PC-3 (cell line): Measurements from ENCODE around the gene MAMDC4. TPM values are rescaled to one million over a fixed set of nuclear protein-coding genes. Genes with fewer than 3 reads are reported as not detected.

Experiments used
- ATAC-seq: fragments of 200-7000 bp; cut with Tn5 transposase; 2 replicates; pipeline ENCODE4 v1.9.1; 2020; ENCODE audit warnings: mild to moderate bottlenecking, moderate library complexity
- BruUV-seq: library from RNA; stranded (reverse); fragments of 400-500 nt; replicated peaks from 2 replicates; lab custom pipeline; 2021; lab: Mats Ljungman, UMichigan
- CTCF ChIA-PET: fragments of 300-600 bp; sonication (Branson Sonifier 250); formaldehyde crosslinking; loops from one replicate; lab custom pipeline; 2022; ENCODE audit warnings: antibody characterized with exemption; lab: Charles Lee
- POLR2A ChIA-PET: fragments of 300-600 bp; sonication (Branson Sonifier 250); formaldehyde crosslinking; loops from one replicate; lab custom pipeline; 2022; ENCODE audit warnings: antibody characterized with exemption; ENCODE audit not compliant: unreplicated experiment; lab: Charles Lee
- DNase-seq: peaks from one replicate; pipeline ENCODE4 v3.0.0-alpha.2; 2015
- H2AFZ ChIP-seq: fragments of 300-600 bp; sonication (generic); 2 replicates; pipeline ENCODE4 v1.6.0; 2016; ENCODE audit warnings: antibody characterized with exemption, low read length
- H3F3A ChIP-seq: fragments of 300-600 bp; sonication (generic); one replicate; pipeline ENCODE4 v1.6.0; 2017; ENCODE audit warnings: antibody characterized with exemption, low read length, control low read depth, mild to moderate bottlenecking; ENCODE audit not compliant: unreplicated experiment
- H3K27ac ChIP-seq: fragments of 300-600 bp; sonication (generic); 2 replicates; pipeline ENCODE4 v1.5.1; 2016; ENCODE audit warnings: mild to moderate bottlenecking, low read length
- H3K27me3 ChIP-seq: fragments of 300-600 bp; sonication (generic); 2 replicates; pipeline ENCODE4 v1.6.1; 2016; ENCODE audit warnings: low read length, mixed read lengths
- H3K36me3 ChIP-seq: fragments of 300-600 bp; sonication (generic); 2 replicates; pipeline ENCODE4 v1.6.1; 2016; ENCODE audit warnings: low read depth, mixed run types, low read length, mixed read lengths
- H3K4me1 ChIP-seq: fragments of 300-600 bp; sonication (generic); 2 replicates; pipeline ENCODE4 v1.5.1; 2016; ENCODE audit warnings: low read length; ENCODE audit not compliant: insufficient read depth
- H3K4me2 ChIP-seq: fragments of 300-600 bp; sonication (generic); 2 replicates; pipeline ENCODE4 v1.6.0; 2016; ENCODE audit warnings: low read length
- H3K4me3 ChIP-seq: fragments of 300-600 bp; sonication (generic); 2 replicates; pipeline ENCODE4 v1.5.1; 2016; ENCODE audit warnings: mild to moderate bottlenecking, low read length, mixed read lengths
- H3K79me2 ChIP-seq: fragments of 300-600 bp; sonication (generic); 2 replicates; pipeline ENCODE4 v1.6.1; 2017; ENCODE audit warnings: low read length, mixed read lengths
- H3K9ac ChIP-seq: fragments of 300-600 bp; sonication (generic); 2 replicates; pipeline ENCODE4 v1.6.0; 2016; ENCODE audit warnings: mild to moderate bottlenecking, low read length
- H3K9me2 ChIP-seq: fragments of 300-600 bp; sonication (generic); replicated peaks from 2 replicates; pipeline ENCODE4 v1.6.1; 2016; ENCODE audit warnings: mixed run types, low read length, mixed read lengths
- H3K9me3 ChIP-seq: fragments of 300-600 bp; sonication (generic); 2 replicates; pipeline ENCODE4 v1.6.1; 2016; ENCODE audit warnings: low read length, mixed read lengths
- H4K20me1 ChIP-seq: fragments of 300-600 bp; sonication (generic); 2 replicates; pipeline ENCODE4 v1.6.1; 2016; ENCODE audit warnings: low read length, mixed read lengths
- EZH2 ChIP-seq: fragments of 300-600 bp; sonication (generic); IDR thresholded peaks from one replicate; pipeline ENCODE4 v1.6.1; 2017; ENCODE audit warnings: antibody characterized with exemption, mild to moderate bottlenecking, low read length; ENCODE audit not compliant: unreplicated experiment
- EZH2phosphoT487 ChIP-seq: fragments of 300-600 bp; sonication (generic); IDR thresholded peaks from 2 replicates; pipeline ENCODE4 v1.6.1; 2018; ENCODE audit warnings: mild to moderate bottlenecking, antibody characterized with exemption, low read length, borderline replicate concordance
- intact Hi-C: fragments of 100-400 bp; cut with micrococcal nuclease; formaldehyde crosslinking; loops from 2 replicates; pipeline ENCODE4 v1.9.0; 2023
- total RNA-seq: library from RNA; depleted of rRNA; stranded (reverse); fragments of >200 nt; gene quantifications from 2 replicates; pipeline ENCODE4 v1.2.3, GENCODE V29; 2014
- TF ChIP-seq, protein P1 (sequence below): fragments of 300-600 bp; sonication (generic); conservative IDR thresholded peaks from 2 replicates; pipeline ENCODE4 v1.5.1; 2017; ENCODE audit warnings: antibody characterized with exemption, low read depth, mild to moderate bottlenecking, low read length

Gene MAMDC4
- total RNA-seq, 1 experiment from 2014 or later = 3.0 TPM

DNA sequence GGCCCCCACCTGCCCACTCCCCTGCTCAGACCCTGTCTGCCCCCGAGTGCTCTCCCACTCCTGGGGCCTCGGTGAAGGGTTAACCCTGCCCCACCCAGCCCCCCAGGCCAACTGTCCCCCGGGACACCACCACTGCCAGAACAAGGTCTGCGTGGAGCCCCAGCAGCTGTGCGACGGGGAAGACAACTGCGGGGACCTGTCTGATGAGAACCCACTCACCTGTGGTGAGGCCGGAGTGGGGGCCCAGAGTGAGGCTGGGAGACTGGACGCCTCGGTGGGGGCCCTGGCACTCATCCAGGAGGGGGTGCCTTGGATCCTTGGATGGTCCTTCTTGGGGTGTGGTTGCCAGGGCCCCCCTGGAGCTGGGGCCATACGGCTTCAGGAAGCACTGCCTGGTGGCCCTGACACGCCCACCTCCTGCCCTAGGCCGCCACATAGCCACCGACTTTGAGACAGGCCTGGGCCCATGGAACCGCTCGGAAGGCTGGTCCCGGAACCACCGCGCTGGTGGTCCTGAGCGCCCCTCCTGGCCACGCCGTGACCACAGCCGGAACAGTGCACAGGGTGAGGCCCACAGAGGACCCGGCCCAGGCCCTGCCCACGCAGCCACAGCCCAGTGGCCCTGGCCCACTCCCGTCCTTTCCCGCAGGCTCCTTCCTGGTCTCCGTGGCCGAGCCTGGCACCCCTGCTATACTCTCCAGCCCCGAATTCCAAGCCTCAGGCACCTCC lies 2.1 kb downstream of the MAMDC4 start:
- CTCF ChIA-PET = no interaction called here
- Histone ChIP-seq H4K20me1 (no peaks in the 10 kb centered on the region), H3K9me3 (no peaks in the 10 kb centered on the region), H3K36me3 (no peaks in the 10 kb centered on the region), H3K79me2 (no peaks in the 10 kb centered on the region), H3K27me3 (no peaks in the 10 kb centered on the region), H3K4me2 (no peak overlapping the region), H3F3A (no peaks in the 10 kb centered on the region), H3K9me2 (no peaks in the 10 kb centered on the region), H3K27ac (no peak overlapping the region), H2AFZ (no peak overlapping the region), H3K9ac (no peak overlapping the region), H3K4me3 (no peak overlapping the region), H3K4me1 (peaks cover 8% of the 10 kb centered on the region)
- TF ChIP-seq EZH2 (no peak), EZH2phosphoT487 (no peak)
- TF ChIP-seq, protein P1, sequence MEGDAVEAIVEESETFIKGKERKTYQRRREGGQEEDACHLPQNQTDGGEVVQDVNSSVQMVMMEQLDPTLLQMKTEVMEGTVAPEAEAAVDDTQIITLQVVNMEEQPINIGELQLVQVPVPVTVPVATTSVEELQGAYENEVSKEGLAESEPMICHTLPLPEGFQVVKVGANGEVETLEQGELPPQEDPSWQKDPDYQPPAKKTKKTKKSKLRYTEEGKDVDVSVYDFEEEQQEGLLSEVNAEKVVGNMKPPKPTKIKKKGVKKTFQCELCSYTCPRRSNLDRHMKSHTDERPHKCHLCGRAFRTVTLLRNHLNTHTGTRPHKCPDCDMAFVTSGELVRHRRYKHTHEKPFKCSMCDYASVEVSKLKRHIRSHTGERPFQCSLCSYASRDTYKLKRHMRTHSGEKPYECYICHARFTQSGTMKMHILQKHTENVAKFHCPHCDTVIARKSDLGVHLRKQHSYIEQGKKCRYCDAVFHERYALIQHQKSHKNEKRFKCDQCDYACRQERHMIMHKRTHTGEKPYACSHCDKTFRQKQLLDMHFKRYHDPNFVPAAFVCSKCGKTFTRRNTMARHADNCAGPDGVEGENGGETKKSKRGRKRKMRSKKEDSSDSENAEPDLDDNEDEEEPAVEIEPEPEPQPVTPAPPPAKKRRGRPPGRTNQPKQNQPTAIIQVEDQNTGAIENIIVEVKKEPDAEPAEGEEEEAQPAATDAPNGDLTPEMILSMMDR = no peak
- intact Hi-C loops = no loop called here
- BruUV-seq = no TSS peak
- POLR2A ChIA-PET = no interaction called here
- DNase-seq = no peak
- ATAC-seq = no peak

DNA sequence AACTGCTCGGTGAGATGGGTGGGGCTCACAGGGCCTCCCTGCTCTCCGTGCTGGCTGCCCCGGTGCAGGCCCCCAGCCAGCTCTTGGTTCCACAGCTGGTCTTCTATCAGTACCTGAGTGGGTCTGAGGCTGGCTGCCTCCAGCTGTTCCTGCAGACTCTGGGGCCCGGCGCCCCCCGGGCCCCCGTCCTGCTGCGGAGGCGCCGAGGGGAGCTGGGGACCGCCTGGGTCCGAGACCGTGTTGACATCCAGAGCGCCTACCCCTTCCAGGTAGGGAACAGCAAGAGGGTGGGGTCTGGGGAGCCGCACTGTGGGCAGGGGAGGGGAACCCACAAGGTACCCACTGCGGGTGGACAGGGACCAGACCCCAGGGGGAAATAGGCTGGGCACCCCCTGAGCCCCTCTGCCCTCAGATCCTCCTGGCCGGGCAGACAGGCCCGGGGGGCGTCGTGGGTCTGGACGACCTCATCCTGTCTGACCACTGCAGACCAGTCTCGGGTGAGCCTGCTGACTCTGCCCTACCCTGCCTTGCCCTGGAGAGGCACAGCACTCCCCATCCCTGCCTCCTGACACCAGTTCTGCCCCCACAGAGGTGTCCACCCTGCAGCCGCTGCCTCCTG lies 2.8 kb downstream of the MAMDC4 start:
- H3F3A ChIP-seq = no peaks in the 10 kb centered on the region
- H3K27me3 ChIP-seq = no peaks in the 10 kb centered on the region
- TF ChIP-seq EZH2 (no peak), EZH2phosphoT487 (no peak)
- TF ChIP-seq, protein P1 = no peak
- H3K9ac ChIP-seq = no peak overlapping the region
- ChIA-PET POLR2A (no interaction called here), CTCF (interaction anchor here (0.5 kb wide), 1 partner anchor 180 kb away, joined by 5 read pairs; no protein-coding TSS in a partner anchor)
- H3K27ac ChIP-seq = no peak overlapping the region
- no peak overlapping the region for H3K4me2 ChIP-seq
- no peaks in the 10 kb centered on the region for H3K36me3 ChIP-seq
- no peaks in the 10 kb centered on the region for H4K20me1 ChIP-seq
- intact Hi-C loops = no loop called here
- BruUV-seq = no TSS peak
- DNase-seq (no peak), ATAC-seq (no peak)
- H3K79me2 ChIP-seq = no peaks in the 10 kb centered on the region
- peaks cover 4% of the 10 kb centered on the region for H3K4me1 ChIP-seq
- H3K9me2 ChIP-seq = no peaks in the 10 kb centered on the region
- no peak overlapping the region for H3K4me3 ChIP-seq
- H3K9me3 ChIP-seq = no peaks in the 10 kb centered on the region
- H2AFZ ChIP-seq = no peak overlapping the region

DNA sequence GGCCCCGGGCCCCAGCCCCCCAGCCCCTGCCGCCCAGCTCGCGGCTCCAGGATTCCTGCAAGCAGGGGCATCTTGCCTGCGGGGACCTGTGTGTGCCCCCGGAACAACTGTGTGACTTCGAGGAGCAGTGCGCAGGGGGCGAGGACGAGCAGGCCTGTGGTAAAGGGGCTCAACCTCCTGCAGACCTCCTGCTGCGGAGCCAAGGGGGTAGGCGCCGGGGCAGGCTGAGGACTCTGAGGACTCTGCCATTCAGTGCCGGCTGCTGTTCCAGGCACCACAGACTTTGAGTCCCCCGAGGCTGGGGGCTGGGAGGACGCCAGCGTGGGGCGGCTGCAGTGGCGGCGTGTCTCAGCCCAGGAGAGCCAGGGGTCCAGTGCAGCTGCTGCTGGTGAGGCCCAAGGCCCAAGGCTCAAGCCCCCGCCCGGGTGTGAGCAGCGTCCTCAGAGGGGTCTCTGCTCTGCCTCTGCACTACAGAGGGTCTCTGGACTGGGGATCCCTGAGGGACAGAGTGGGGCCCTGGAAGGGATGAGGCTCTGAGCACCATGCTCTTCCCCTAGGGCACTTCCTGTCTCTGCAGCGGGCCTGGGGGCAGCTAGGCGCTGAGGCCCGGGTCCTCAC lies 3.4 kb downstream of the MAMDC4 start:
- POLR2A ChIA-PET = no interaction called here
- Histone ChIP-seq H2AFZ (no peak overlapping the region), H3F3A (no peaks in the 10 kb centered on the region), H3K9me2 (no peaks in the 10 kb centered on the region), H3K79me2 (no peaks in the 10 kb centered on the region), H3K4me2 (no peak overlapping the region), H3K9me3 (no peaks in the 10 kb centered on the region), H3K27ac (no peak overlapping the region), H3K4me3 (no peak overlapping the region), H3K27me3 (no peaks in the 10 kb centered on the region), H3K36me3 (no peaks in the 10 kb centered on the region), H3K4me1 (no peaks in the 10 kb centered on the region; the same call in 1 of the 2 replicates), H4K20me1 (no peaks in the 10 kb centered on the region), H3K9ac (no peak overlapping the region)
- intact Hi-C loops = no loop called here
- ATAC-seq (no peak), DNase-seq (no peak)
- CTCF ChIA-PET = no interaction called here
- no peak for TF ChIP-seq EZH2
- TF ChIP-seq, protein P1 = no peak
- no peak for TF ChIP-seq EZH2phosphoT487
- no TSS peak for BruUV-seq
